Astrocyte (in vitro differentiated cells and primary cell): ENCODE measurements around the gene HECW1. TPM values are rescaled to one million over a fixed set of nuclear protein-coding genes. Genes with fewer than 3 reads are reported as not detected.

Experiments used
- DNase-seq: peaks from one replicate; pipeline ENCODE4 v3.0.0-alpha.2; 2010; ENCODE audit warnings: low read depth
- FAIRE-seq: peaks from 2 replicates; lab custom pipeline; 2011; peaks lifted over from hg19 to GRCh38; lab: Jason Lieb, UNC
- H2AFZ ChIP-seq: 2 replicates; pipeline ENCODE4 v1.6.0; 2012; ENCODE audit warnings: low read depth, low read length, inconsistent platforms
- H3K27ac ChIP-seq: 2 replicates; pipeline ENCODE4 v1.5.1; 2011; ENCODE audit warnings: low read depth, low read length, inconsistent platforms
- H3K27me3 ChIP-seq: 2 replicates; pipeline ENCODE4 v1.6.0; 2011; ENCODE audit warnings: low read length, inconsistent platforms; ENCODE audit not compliant: insufficient read depth
- H3K36me3 ChIP-seq: 2 replicates; pipeline ENCODE4 v1.5.1; 2011; ENCODE audit warnings: low read length, inconsistent platforms; ENCODE audit not compliant: insufficient read depth
- H3K4me1 ChIP-seq: 2 replicates; pipeline ENCODE4 v1.5.1; 2011; ENCODE audit warnings: low read length, inconsistent platforms; ENCODE audit not compliant: insufficient read depth
- H3K4me2 ChIP-seq: 2 replicates; pipeline ENCODE4 v1.6.0; 2012; ENCODE audit warnings: low read length, inconsistent platforms
- H3K4me3 ChIP-seq: 2 replicates; pipeline ENCODE4 v1.5.1; 2011; ENCODE audit warnings: low read depth, mild to moderate bottlenecking, low read length, inconsistent platforms; ENCODE audit not compliant: insufficient read depth
- H3K79me2 ChIP-seq: 2 replicates; pipeline ENCODE4 v1.6.0; 2012; ENCODE audit warnings: mild to moderate bottlenecking, low read length, inconsistent platforms; ENCODE audit not compliant: insufficient read depth
- H3K9ac ChIP-seq: 2 replicates; pipeline ENCODE4 v1.6.0; 2012; ENCODE audit warnings: mild to moderate bottlenecking, low read length, inconsistent platforms
- H3K9me3 ChIP-seq: 2 replicates; pipeline ENCODE4 v1.5.1; 2012; ENCODE audit warnings: low read depth, mild to moderate bottlenecking, low read length, inconsistent platforms; ENCODE audit not compliant: insufficient read depth
- H4K20me1 ChIP-seq: 2 replicates; pipeline ENCODE4 v1.6.0; 2012; ENCODE audit warnings: low read length, inconsistent platforms; ENCODE audit not compliant: insufficient read depth
- H3K27ac Mint-ChIP-seq: one replicate; pipeline ENCODE4 v1.8.0; 2021; ENCODE audit warnings: mild to moderate bottlenecking, mixed read lengths; ENCODE audit not compliant: unreplicated experiment
- H3K27me3 Mint-ChIP-seq: one replicate; pipeline ENCODE4 v1.8.0; 2021; ENCODE audit warnings: low read depth, mixed read lengths; ENCODE audit not compliant: unreplicated experiment
- H3K36me3 Mint-ChIP-seq: one replicate; pipeline ENCODE4 v1.8.0; 2021; ENCODE audit warnings: low read depth, mixed read lengths; ENCODE audit not compliant: unreplicated experiment
- H3K4me1 Mint-ChIP-seq: one replicate; pipeline ENCODE4 v1.8.0; 2021; ENCODE audit warnings: low read depth, mixed read lengths; ENCODE audit not compliant: unreplicated experiment
- H3K4me3 Mint-ChIP-seq: one replicate; pipeline ENCODE4 v1.8.0; 2021; ENCODE audit warnings: mild to moderate bottlenecking, moderate library complexity, mixed read lengths; ENCODE audit not compliant: unreplicated experiment
- H3K9me3 Mint-ChIP-seq: one replicate; pipeline ENCODE4 v1.8.0; 2021; ENCODE audit warnings: mild to moderate bottlenecking, mixed read lengths; ENCODE audit not compliant: unreplicated experiment
- CTCF ChIP-seq: IDR thresholded peaks from 2 replicates; pipeline ENCODE4 v1.5.1; 2011; ENCODE audit warnings: low read depth, mild to moderate bottlenecking, inconsistent platforms, low read length, moderate library complexity; ENCODE audit not compliant: insufficient read depth
- EZH2 ChIP-seq: IDR thresholded peaks from 2 replicates; pipeline ENCODE4 v1.6.1; 2012; ENCODE audit warnings: mild to moderate bottlenecking, low read length, inconsistent platforms; ENCODE audit not compliant: insufficient read depth
- total RNA-seq: library from RNA; stranded (reverse); gene quantifications from 2 replicates; pipeline ENCODE4 v1.2.1, GENCODE V29; 2021

HECW1 gene
- total RNA-seq, 1 donor from 2014 or later, result 3.3 TPM

- Histone ChIP-seq H4K20me1 (no peaks in the 10 kb centered on the region), H2AFZ (no peak overlapping the region), H3K9me3 (no peaks in the 10 kb centered on the region), H3K27me3 (no peaks in the 10 kb centered on the region), H3K4me2 (no peak overlapping the region), H3K9ac (no peak overlapping the region), H3K79me2 (no peaks in the 10 kb centered on the region), H3K27ac (no peak overlapping the region), H3K4me1 (peaks cover 5% of the 10 kb centered on the region), H3K4me3 (no peak overlapping the region), H3K36me3 (no peaks in the 10 kb centered on the region)
- no peak for DNase-seq
- Mint-ChIP-seq H3K27ac (no peak overlapping the region), H3K4me3 (no peak overlapping the region), H3K9me3 (peaks cover 3% of the 10 kb centered on the region), H3K27me3 (peaks cover 6% of the 10 kb centered on the region), H3K4me1 (peaks cover 2% of the 10 kb centered on the region), H3K36me3 (no peaks in the 10 kb centered on the region)
- no peak for TF ChIP-seq CTCF
- no peak for TF ChIP-seq EZH2
- FAIRE-seq, result no peak
Measured at GRCh38 chr7:43244232-43244631, 131.8 kb downstream of the HECW1 start.

- peaks cover 6% of the 10 kb centered on the region for H3K27me3 Mint-ChIP-seq
- Histone ChIP-seq H3K79me2 (no peaks in the 10 kb centered on the region), H3K4me2 (no peak overlapping the region), H3K27ac (no peak overlapping the region), H3K9me3 (no peaks in the 10 kb centered on the region), H3K36me3 (no peaks in the 10 kb centered on the region), H2AFZ (no peak overlapping the region), H3K27me3 (no peaks in the 10 kb centered on the region), H4K20me1 (no peaks in the 10 kb centered on the region), H3K9ac (no peak overlapping the region), H3K4me1 (peaks cover 5% of the 10 kb centered on the region), H3K4me3 (no peak overlapping the region)
- FAIRE-seq, result no peak
- H3K36me3 Mint-ChIP-seq, result no peaks in the 10 kb centered on the region
- H3K27ac Mint-ChIP-seq, result no peak overlapping the region
- no peak for DNase-seq
- H3K9me3 Mint-ChIP-seq, result peaks cover 3% of the 10 kb centered on the region
- no peak overlapping the region for H3K4me3 Mint-ChIP-seq
- TF ChIP-seq CTCF (no peak), EZH2 (no peak)
- H3K4me1 Mint-ChIP-seq, result peaks cover 2% of the 10 kb centered on the region
Measured at GRCh38 chr7:43244784-43245183, 132.3 kb downstream of the HECW1 start.

DNA sequence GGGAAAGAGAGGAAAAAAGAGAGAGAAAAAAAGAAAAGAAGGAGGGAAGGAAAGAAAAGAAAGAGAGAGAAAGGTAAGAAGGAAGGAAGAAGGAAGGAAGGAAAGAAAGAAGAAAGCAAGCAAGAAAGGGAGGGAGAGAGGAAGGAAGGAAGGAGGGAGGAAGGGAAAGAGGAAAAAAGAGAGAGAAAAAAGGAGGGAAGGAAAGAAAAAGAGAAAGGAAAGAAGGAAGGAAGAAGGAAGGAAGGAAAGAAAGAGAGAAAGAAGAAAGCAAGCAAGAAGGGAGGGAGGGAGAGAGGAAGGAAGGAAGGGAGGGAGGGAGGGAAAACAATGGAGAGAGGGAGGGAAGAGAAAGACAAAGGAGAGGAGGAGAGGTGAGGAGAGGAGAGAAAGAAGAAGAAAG is 135.3 kb downstream of the HECW1 start:
- no peaks in the 10 kb centered on the region for H4K20me1 ChIP-seq
- H3K4me3 ChIP-seq, result no peak overlapping the region

More for the DNA sequence above, 135.3 kb downstream of the HECW1 start:
- Mint-ChIP-seq H3K36me3 (no peaks in the 10 kb centered on the region), H3K27ac (no peak overlapping the region), H3K27me3 (peaks cover 3% of the 10 kb centered on the region), H3K9me3 (no peaks in the 10 kb centered on the region), H3K4me3 (no peak overlapping the region), H3K4me1 (peaks cover 2% of the 10 kb centered on the region)
- no peak for TF ChIP-seq EZH2
- no peak for TF ChIP-seq CTCF
- H3K36me3 ChIP-seq, result no peaks in the 10 kb centered on the region
- no peak overlapping the region for H2AFZ ChIP-seq
- no peak overlapping the region for H3K27ac ChIP-seq
- no peak for FAIRE-seq
- no peak overlapping the region for H3K4me2 ChIP-seq
- H3K9ac ChIP-seq, result no peak overlapping the region
- no peaks in the 10 kb centered on the region for H3K9me3 ChIP-seq
- no peaks in the 10 kb centered on the region for H3K27me3 ChIP-seq
- H3K79me2 ChIP-seq, result no peaks in the 10 kb centered on the region
- H3K4me1 ChIP-seq, result peaks cover 5% of the 10 kb centered on the region
- no peak for DNase-seq
